NCI-H1048 (cell line): ENCODE results near the gene ARG2.

Experiments
- DNase-seq: peaks from one replicate; lab custom pipeline; 2025; lab: John Stamatoyannopoulos, UW

ARG2 gene

GRCh38 chr14:67683842-67684241 is 64.1 kb downstream of the ARG2 start:
- no peak for DNase-seq

- DNase-seq: no peak
Observed at GRCh38 chr14:67690011-67690410, 70.3 kb downstream of the ARG2 start.

- DNase-seq: peak; percentile 72
Observed at GRCh38 chr14:67694791-67695393, 75.2 kb downstream of the ARG2 start.

GRCh38 chr14:67695394-67695949 is 75.8 kb downstream of the ARG2 start, which contains the start of gene RDH11:
TSS of gene RDH11 (minus strand) at chr14:67695764. CDS start at chr14:67695703, 61 bp downstream.
- DNase-seq: peak; percentile 72

DNA sequence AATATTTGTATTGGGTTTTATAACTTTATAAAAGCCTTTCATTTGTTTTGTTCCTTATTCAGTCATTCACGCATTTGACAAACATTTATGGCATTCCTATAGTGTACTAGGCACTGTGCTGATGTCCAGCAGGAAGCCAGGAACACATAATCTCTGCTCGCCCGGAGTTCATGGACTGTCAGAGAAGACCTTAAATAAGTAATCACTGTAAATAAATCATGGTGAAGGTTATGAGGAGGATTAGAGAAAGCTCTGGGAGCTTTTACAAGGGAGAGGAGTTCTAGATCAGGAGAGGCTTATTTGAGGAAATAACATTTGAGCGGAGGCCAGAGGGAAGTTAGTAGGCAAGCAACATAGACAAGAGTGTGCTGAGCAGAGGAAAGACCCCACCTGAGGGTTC is 77.3 kb downstream of the ARG2 start:
- no peak for DNase-seq

GRCh38 chr14:67698179-67698578 is 78.5 kb downstream of the ARG2 start:
- DNase-seq: no peak
